DMS79 (cell line): ENCODE results near the gene MKRN1.
A peak's percentile ranks its signal among the peaks of the same experiment; 100 is the strongest.
"Not testable (repeated sequence)": the region's sequence is repeated elsewhere in the genome, so short reads cannot be mapped to it uniquely, and the experiment has no call there.

ENCODE experiments used
- DNase-seq: peaks from one replicate; lab custom pipeline; 2025; lab: John Stamatoyannopoulos, UW

The MKRN1 gene

GRCh38 chr7:140484951-140485499 lies 5.7 kb upstream of the MKRN1 start:
- no peak for DNase-seq

- DNase-seq, result no peak
Measured at GRCh38 chr7:140484479-140484878, 5.2 kb upstream of the MKRN1 start.

- DNase-seq, result no peak
Measured at GRCh38 chr7:140479739-140480084, 407 bp upstream of the MKRN1 start.

GRCh38 chr7:140478246-140479061 lies 851 bp downstream of the MKRN1 start:
- DNase-seq, result peak; percentile 9

GRCh38 chr7:140476698-140477261 lies 2.5 kb downstream of the MKRN1 start:
- no peak for DNase-seq

GRCh38 chr7:140475747-140476333 lies 3.5 kb downstream of the MKRN1 start:
- peak; percentile 19 for DNase-seq

- no peak for DNase-seq
Measured at GRCh38 chr7:140463111-140463510, 16.2 kb downstream of the MKRN1 start.

GRCh38 chr7:140458916-140459315 lies 20.4 kb downstream of the MKRN1 start:
- no peak for DNase-seq

GRCh38 chr7:140458201-140458600 lies 21.1 kb downstream of the MKRN1 start:
- DNase-seq, result no peak

GRCh38 chr7:140456551-140457051 lies 22.7 kb downstream of the MKRN1 start:
- DNase-seq, result no peak

- DNase-seq, result no peak
Measured at GRCh38 chr7:140455743-140456142, 23.6 kb downstream of the MKRN1 start.

GRCh38 chr7:140454657-140455015 lies 24.7 kb downstream of the MKRN1 start:
- DNase-seq, result no peak

GRCh38 chr7:140453785-140454656 lies 25.3 kb downstream of the MKRN1 start:
- not testable (repeated sequence) for DNase-seq

GRCh38 chr7:140453273-140453672 lies 26.0 kb downstream of the MKRN1 start:
- DNase-seq, result no peak

- no peak for DNase-seq
Measured at GRCh38 chr7:140451716-140452115, 27.6 kb downstream of the MKRN1 start.

GRCh38 chr7:140448781-140449480 lies 30.4 kb downstream of the MKRN1 start:
- no peak for DNase-seq

GRCh38 chr7:140447841-140448240 lies 31.5 kb downstream of the MKRN1 start:
- DNase-seq, result no peak

- DNase-seq, result no peak
Measured at GRCh38 chr7:140446467-140446866, 32.8 kb downstream of the MKRN1 start.

- DNase-seq, result no peak
Measured at GRCh38 chr7:140441519-140441918, 37.8 kb downstream of the MKRN1 start.

GRCh38 chr7:140440593-140440992 lies 38.7 kb downstream of the MKRN1 start:
- DNase-seq, result no peak

- no peak for DNase-seq
Measured at GRCh38 chr7:140439359-140439758, 39.9 kb downstream of the MKRN1 start.
